Mucosa of stomach (tissue), 1 donor: ENCODE results near the gene GORAB.

Experiments
- H3K27me3 ChIP-seq: one replicate; pipeline ENCODE4 v1.7.0; 2013; ENCODE audit warnings: mild to moderate bottlenecking, low read length; ENCODE audit not compliant: control insufficient read depth, insufficient read depth
- H3K36me3 ChIP-seq: one replicate; pipeline ENCODE4 v1.7.0; 2013; ENCODE audit warnings: low read length; ENCODE audit not compliant: control insufficient read depth, insufficient read depth
- H3K4me1 ChIP-seq: one replicate; pipeline ENCODE4 v1.7.0; 2013; ENCODE audit warnings: mild to moderate bottlenecking, low read length; ENCODE audit not compliant: control insufficient read depth, insufficient read depth
- H3K4me3 ChIP-seq: one replicate; pipeline ENCODE4 v1.7.0; 2013; ENCODE audit warnings: low read length
- H3K9ac ChIP-seq: one replicate; pipeline ENCODE4 v1.7.0; 2013; ENCODE audit warnings: mild to moderate bottlenecking, low read length, moderate library complexity
- H3K9me3 ChIP-seq: one replicate; pipeline ENCODE4 v1.7.0; 2013; ENCODE audit warnings: mild to moderate bottlenecking, low read length, moderate library complexity; ENCODE audit not compliant: control insufficient read depth
- donor health status: Pancreatic carcinoma.

The GORAB gene

GRCh38 chr1:170531758-170532657 is at the start of gene GORAB:
Gene GORAB, plus strand, starts transcription at chr1:170532166. Its CDS starts 58 bp downstream, at chr1:170532224.
- Histone ChIP-seq H3K9ac (peak within 1 kb of the TSS; percentile 89), H3K27me3 (no peaks in the 10 kb centered on the region), H3K4me1 (peaks cover 4% of the 10 kb centered on the region), H3K9me3 (no peaks in the 10 kb centered on the region), H3K36me3 (no peaks in the 10 kb centered on the region), H3K4me3 (peak within 1 kb of the TSS; percentile 86)

GRCh38 chr1:170483051-170483450 is 48.9 kb upstream of the GORAB start:
- no peaks in the 10 kb centered on the region for H3K9me3 ChIP-seq
- H3K9ac ChIP-seq, result no peak overlapping the region
- H3K27me3 ChIP-seq, result no peaks in the 10 kb centered on the region
- H3K4me1 ChIP-seq, result no peaks in the 10 kb centered on the region
- no peak overlapping the region for H3K4me3 ChIP-seq
- no peaks in the 10 kb centered on the region for H3K36me3 ChIP-seq

GRCh38 chr1:170487503-170487902 is 44.5 kb upstream of the GORAB start:
- Histone ChIP-seq H3K4me3 (no peak overlapping the region), H3K9me3 (no peaks in the 10 kb centered on the region), H3K36me3 (no peaks in the 10 kb centered on the region), H3K27me3 (no peaks in the 10 kb centered on the region), H3K9ac (no peak overlapping the region), H3K4me1 (no peaks in the 10 kb centered on the region)

GRCh38 chr1:170491291-170491690 is 40.7 kb upstream of the GORAB start:
- Histone ChIP-seq H3K4me1 (no peaks in the 10 kb centered on the region), H3K4me3 (no peak overlapping the region), H3K9ac (no peak overlapping the region), H3K9me3 (no peaks in the 10 kb centered on the region), H3K27me3 (no peaks in the 10 kb centered on the region), H3K36me3 (no peaks in the 10 kb centered on the region)

- H3K27me3 ChIP-seq, result no peaks in the 10 kb centered on the region
- no peaks in the 10 kb centered on the region for H3K9me3 ChIP-seq
- no peak overlapping the region for H3K9ac ChIP-seq
- H3K4me1 ChIP-seq, result no peaks in the 10 kb centered on the region
- no peaks in the 10 kb centered on the region for H3K36me3 ChIP-seq
- H3K4me3 ChIP-seq, result no peak overlapping the region
These were observed 37.6 kb upstream of the GORAB start for GRCh38 chr1:170494369-170494768.

GRCh38 chr1:170495006-170495405 is 37.0 kb upstream of the GORAB start:
- no peaks in the 10 kb centered on the region for H3K36me3 ChIP-seq
- no peak overlapping the region for H3K9ac ChIP-seq
- H3K4me3 ChIP-seq, result no peak overlapping the region
- H3K9me3 ChIP-seq, result no peaks in the 10 kb centered on the region
- H3K4me1 ChIP-seq, result no peaks in the 10 kb centered on the region
- H3K27me3 ChIP-seq, result no peaks in the 10 kb centered on the region

- no peak overlapping the region for H3K4me3 ChIP-seq
- H3K27me3 ChIP-seq, result no peaks in the 10 kb centered on the region
- no peaks in the 10 kb centered on the region for H3K9me3 ChIP-seq
These were observed 33.1 kb upstream of the GORAB start for GRCh38 chr1:170498876-170499275.

GRCh38 chr1:170503665-170504064 is 28.3 kb upstream of the GORAB start:
- Histone ChIP-seq H3K36me3 (no peaks in the 10 kb centered on the region), H3K4me3 (no peak overlapping the region), H3K9me3 (no peaks in the 10 kb centered on the region), H3K27me3 (no peaks in the 10 kb centered on the region), H3K4me1 (no peaks in the 10 kb centered on the region), H3K9ac (no peak overlapping the region)

More at GRCh38 chr1:170498876-170499275, 33.1 kb upstream of the GORAB start:
- Histone ChIP-seq H3K36me3 (no peaks in the 10 kb centered on the region), H3K9ac (no peak overlapping the region), H3K4me1 (no peaks in the 10 kb centered on the region)

GRCh38 chr1:170510163-170510562 is 21.8 kb upstream of the GORAB start:
- Histone ChIP-seq H3K27me3 (no peaks in the 10 kb centered on the region), H3K9me3 (no peaks in the 10 kb centered on the region), H3K4me3 (no peak overlapping the region), H3K9ac (no peak overlapping the region), H3K36me3 (no peaks in the 10 kb centered on the region), H3K4me1 (no peaks in the 10 kb centered on the region)

- H3K9me3 ChIP-seq, result no peaks in the 10 kb centered on the region
- no peaks in the 10 kb centered on the region for H3K36me3 ChIP-seq
- H3K4me1 ChIP-seq, result no peaks in the 10 kb centered on the region
- no peaks in the 10 kb centered on the region for H3K27me3 ChIP-seq
- no peak overlapping the region for H3K9ac ChIP-seq
- H3K4me3 ChIP-seq, result no peak overlapping the region
These were observed 20.9 kb upstream of the GORAB start for GRCh38 chr1:170511038-170511437.

- no peak overlapping the region for H3K4me3 ChIP-seq
- H3K9ac ChIP-seq, result no peak overlapping the region
- H3K4me1 ChIP-seq, result no peaks in the 10 kb centered on the region
- no peaks in the 10 kb centered on the region for H3K9me3 ChIP-seq
- no peaks in the 10 kb centered on the region for H3K36me3 ChIP-seq
- no peaks in the 10 kb centered on the region for H3K27me3 ChIP-seq
These were observed 18.8 kb upstream of the GORAB start for GRCh38 chr1:170513138-170513537.

GRCh38 chr1:170518185-170518834 is 13.7 kb upstream of the GORAB start:
- H3K9ac ChIP-seq, result no peak overlapping the region
- no peaks in the 10 kb centered on the region for H3K27me3 ChIP-seq
- H3K4me3 ChIP-seq, result no peak overlapping the region
- no peaks in the 10 kb centered on the region for H3K36me3 ChIP-seq
- H3K4me1 ChIP-seq, result no peaks in the 10 kb centered on the region
- H3K9me3 ChIP-seq, result no peaks in the 10 kb centered on the region
